ENCODE measurements around the gene SLC2A3.
"Not testable (repeated sequence)": the region's sequence is repeated elsewhere in the genome, so short reads cannot be mapped to it uniquely, and the experiment has no call there.

The SLC2A3 gene

GRCh38 chr12:7915661-7916403 lies 20.2 kb downstream of the SLC2A3 start:
- no peak for DNase-seq

GRCh38 chr12:7910106-7910505 lies 25.9 kb downstream of the SLC2A3 start:
- not testable (repeated sequence) for DNase-seq

- no peak for DNase-seq
Measured at GRCh38 chr12:7907009-7907408, 29.0 kb downstream of the SLC2A3 start.

GRCh38 chr12:7906303-7906702 lies 29.7 kb downstream of the SLC2A3 start:
- not testable (repeated sequence) for DNase-seq

GRCh38 chr12:7905600-7906125 lies 30.3 kb downstream of the SLC2A3 start:
- not testable (repeated sequence) for DNase-seq

- DNase-seq: peak; percentile 17
Measured at GRCh38 chr12:7905071-7905470, 30.9 kb downstream of the SLC2A3 start.

- not testable (repeated sequence) for DNase-seq
Measured at GRCh38 chr12:7902416-7902815, 33.6 kb downstream of the SLC2A3 start.

- DNase-seq: no peak
Measured at GRCh38 chr12:7899755-7900154, 36.2 kb downstream of the SLC2A3 start.

- DNase-seq: not testable (repeated sequence)
Measured at GRCh38 chr12:7896726-7897125, 39.3 kb downstream of the SLC2A3 start.

GRCh38 chr12:7892186-7892980 lies 43.6 kb downstream of the SLC2A3 start:
- DNase-seq: no peak

GRCh38 chr12:7884689-7885088 lies 51.3 kb downstream of the SLC2A3 start:
- no peak for DNase-seq

- not testable (repeated sequence) for DNase-seq
Measured at GRCh38 chr12:7881736-7882120, 54.3 kb downstream of the SLC2A3 start.

- DNase-seq: not testable (repeated sequence)
Measured at GRCh38 chr12:7880952-7881735, 54.8 kb downstream of the SLC2A3 start.

GRCh38 chr12:7879246-7879645 lies 56.7 kb downstream of the SLC2A3 start:
- DNase-seq: no peak

GRCh38 chr12:7877420-7877819 lies 58.6 kb downstream of the SLC2A3 start:
- DNase-seq: no peak

- DNase-seq: no peak
Measured at GRCh38 chr12:7872566-7873319, 63.2 kb downstream of the SLC2A3 start, which contains the start of gene SLC2A14. Gene SLC2A14, minus strand, starts transcription at chr12:7872915. Its CDS starts 3,035 bp downstream, at chr12:7869880.

- DNase-seq: no peak
Measured at GRCh38 chr12:7870335-7870734, 65.7 kb downstream of the SLC2A3 start.

All from NCI-H1436 (cell line).